IPS DF 6.9 (cell line): Measurements from ENCODE around the gene SPDYE6.
"Not testable (repeated sequence)": the region's sequence is repeated elsewhere in the genome, so short reads cannot be mapped to it uniquely, and the experiment has no call there.

Experiments
- DNase-seq: peaks from one replicate; pipeline ENCODE4 v3.0.0-alpha.2; 2013; ENCODE audit warnings: low read depth, low spot score
- H3K27ac ChIP-seq: one replicate; pipeline ENCODE4 v1.5.1; 2013; ENCODE audit warnings: low read length, control low read depth
- H3K27me3 ChIP-seq: 2 replicates; pipeline ENCODE4 v1.6.1; 2013; ENCODE audit warnings: mild to moderate bottlenecking, low read length; ENCODE audit not compliant: control insufficient read depth, insufficient read depth
- H3K36me3 ChIP-seq: 2 replicates; pipeline ENCODE4 v1.6.1; 2013; ENCODE audit warnings: low read length; ENCODE audit not compliant: control insufficient read depth, insufficient read depth
- H3K4me1 ChIP-seq: 2 replicates; pipeline ENCODE4 v1.6.1; 2013; ENCODE audit warnings: low read length; ENCODE audit not compliant: control insufficient read depth, insufficient read depth
- H3K4me3 ChIP-seq: 2 replicates; pipeline ENCODE4 v1.5.1; 2013; ENCODE audit warnings: mild to moderate bottlenecking, low read length
- H3K9me3 ChIP-seq: 2 replicates; pipeline ENCODE4 v1.6.1; 2013; ENCODE audit warnings: low read length, inconsistent platforms; ENCODE audit not compliant: control insufficient read depth, insufficient read depth
- WGBS: extraction: QIAGEN DNeasy Blood & Tissue Kit; methylation state at CpG from one replicate; pipeline ENCODE4 v1.1.7; 2013; ENCODE audit warnings: mixed read lengths, missing lambda C conversion rate; ENCODE audit not compliant: insufficient read length, insufficient coverage; 5-methylcytosine and 5-hydroxymethylcytosine counted together

The SPDYE6 gene, protein sequence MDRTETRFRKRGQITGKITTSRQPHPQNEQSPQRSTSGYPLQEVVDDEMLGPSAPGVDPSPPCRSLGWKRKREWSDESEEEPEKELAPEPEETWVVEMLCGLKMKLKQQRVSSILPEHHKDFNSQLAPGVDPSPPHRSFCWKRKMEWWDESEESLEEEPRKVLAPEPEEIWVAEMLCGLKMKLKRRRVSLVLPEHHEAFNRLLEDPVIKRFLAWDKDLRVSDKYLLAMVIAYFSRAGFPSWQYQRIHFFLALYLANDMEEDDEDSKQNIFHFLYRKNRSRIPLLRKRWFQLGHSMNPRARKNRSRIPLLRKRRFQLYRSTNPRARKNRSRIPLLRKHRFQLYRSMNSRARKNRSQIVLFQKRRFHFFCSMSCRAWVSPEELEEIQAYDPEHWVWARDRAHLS

DNA sequence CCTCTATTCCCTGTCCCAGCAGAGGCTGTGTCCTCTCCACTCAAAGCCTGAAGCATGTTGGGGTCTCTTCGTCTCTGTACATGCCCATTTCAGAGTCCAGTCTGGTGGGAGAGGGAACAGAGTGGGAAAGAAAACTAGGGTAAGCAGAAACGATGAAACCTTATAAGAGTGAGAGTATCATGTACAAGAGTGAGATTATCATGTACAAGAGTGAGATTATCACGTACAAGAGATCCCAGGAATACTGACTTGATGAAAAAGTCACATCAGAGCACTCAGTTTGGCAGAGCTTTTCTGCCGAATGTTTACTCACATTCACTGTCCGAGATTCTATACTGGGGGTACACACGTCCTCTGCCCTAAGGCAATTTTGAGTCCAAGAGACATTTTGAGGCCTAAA lies at the start of gene SPDYE6:
SPDYE6 (minus strand) TSS at position 101 of the 400 bp plus-strand sequence. CDS start 421 bp downstream, outside the sequence.
- WGBS: no CpG with 5 or more reads among the region's 6 CpGs
- H3K9me3 ChIP-seq, H3K27me3 ChIP-seq, H3K27ac ChIP-seq, DNase-seq, H3K36me3 ChIP-seq, H3K4me1 ChIP-seq, H3K4me3 ChIP-seq: not testable (repeated sequence)

DNA sequence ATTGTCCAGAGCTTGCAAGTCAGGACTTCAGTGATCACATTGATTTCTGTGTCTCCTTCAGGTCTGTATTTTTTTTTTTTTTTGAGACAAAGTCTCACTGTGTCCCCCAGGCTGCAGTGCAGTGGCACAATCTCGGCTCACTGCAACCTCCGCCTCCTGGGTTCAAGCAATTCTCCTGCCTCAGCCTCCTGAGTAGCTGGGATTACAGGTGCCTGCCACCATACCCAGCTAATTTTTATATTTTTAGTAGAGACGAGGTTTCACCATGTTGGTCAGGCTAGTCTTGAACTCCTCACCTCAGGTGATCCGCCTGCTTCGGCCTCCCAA lies 48.6 kb upstream of the SPDYE6 start:
- DNase-seq, H3K4me3 ChIP-seq, H3K4me1 ChIP-seq, H3K27ac ChIP-seq, H3K9me3 ChIP-seq, H3K27me3 ChIP-seq: not testable (repeated sequence)
- no CpG with 5 or more reads among the region's 5 CpGs for WGBS
- H3K36me3 ChIP-seq: peaks cover 22% of the 10 kb centered on the region

DNA sequence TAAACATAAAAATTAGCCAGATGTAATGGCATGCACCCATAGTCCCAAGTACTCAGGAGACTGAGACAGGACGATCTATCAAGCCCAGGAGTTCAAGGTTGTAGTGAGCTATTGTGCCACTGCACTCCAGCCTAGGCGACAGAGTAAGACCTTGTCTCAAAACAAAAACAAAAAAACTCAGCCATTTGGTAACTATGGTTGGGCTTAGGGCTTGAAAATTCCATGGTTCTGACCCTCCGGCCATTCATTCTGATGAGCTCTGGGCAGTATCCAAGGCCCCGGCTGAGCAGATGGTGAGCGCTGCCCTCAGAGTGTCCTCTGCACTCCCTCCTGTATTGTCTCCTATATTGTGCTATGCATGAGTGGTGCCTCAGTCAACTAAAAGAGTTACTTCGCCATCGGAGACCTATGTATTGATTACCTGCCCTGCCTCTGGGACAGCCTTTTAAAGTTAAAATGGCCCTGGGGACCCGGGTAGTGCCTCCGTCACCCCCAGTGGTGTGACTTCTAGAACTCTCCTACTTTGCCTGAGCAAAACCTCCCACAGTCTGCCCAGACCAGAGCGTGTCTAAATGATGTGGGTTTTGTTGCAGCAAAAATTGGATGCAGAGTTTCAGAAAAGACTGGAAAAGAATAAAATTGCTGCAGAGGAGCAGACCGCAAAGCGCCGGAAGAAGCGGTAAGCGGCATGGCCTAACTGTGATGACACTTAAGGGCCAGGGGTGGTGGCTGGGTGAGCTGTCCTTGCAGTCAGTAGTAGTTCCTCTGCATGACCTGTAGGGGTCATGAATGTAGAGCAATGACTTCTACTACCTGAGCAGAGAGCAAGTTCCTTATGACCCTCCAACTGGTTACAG lies 48.0 kb upstream of the SPDYE6 start:
- no peak for DNase-seq
- Histone ChIP-seq H3K9me3 (no peaks in the 10 kb centered on the region), H3K27me3 (no peaks in the 10 kb centered on the region), H3K27ac (no peak overlapping the region), H3K4me3 (no peak overlapping the region), H3K36me3 (peaks cover 23% of the 10 kb centered on the region), H3K4me1 (no peaks in the 10 kb centered on the region)
- WGBS: no CpG with 5 or more reads among the region's 15 CpGs

DNA sequence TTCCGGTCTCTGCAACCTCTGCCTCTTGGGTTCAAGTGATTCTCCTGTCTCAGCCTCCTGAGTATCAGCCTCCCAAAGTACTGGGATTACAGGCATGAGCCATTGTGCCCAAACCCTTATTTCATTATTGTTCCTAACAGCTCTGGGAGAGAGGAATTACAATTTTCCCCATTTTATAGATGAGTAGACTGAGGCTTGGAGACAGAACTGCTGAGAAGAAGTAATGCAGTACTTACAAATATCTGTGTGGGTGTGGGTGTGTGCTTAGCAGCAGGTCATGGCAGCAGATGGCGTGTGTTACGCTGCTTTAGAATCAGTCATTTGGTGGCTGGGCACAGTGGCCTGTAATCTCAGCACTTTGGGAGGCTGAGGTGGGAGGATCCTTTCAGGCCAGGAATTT lies 47.3 kb upstream of the SPDYE6 start:
- H3K27me3 ChIP-seq: no peaks in the 10 kb centered on the region
- H3K9me3 ChIP-seq: no peaks in the 10 kb centered on the region
- WGBS: no CpG with 5 or more reads among the region's 3 CpGs
- H3K27ac ChIP-seq: no peak overlapping the region
- no peaks in the 10 kb centered on the region for H3K4me1 ChIP-seq
- H3K4me3 ChIP-seq: no peak overlapping the region
- no peak for DNase-seq
- H3K36me3 ChIP-seq: peaks cover 24% of the 10 kb centered on the region

DNA sequence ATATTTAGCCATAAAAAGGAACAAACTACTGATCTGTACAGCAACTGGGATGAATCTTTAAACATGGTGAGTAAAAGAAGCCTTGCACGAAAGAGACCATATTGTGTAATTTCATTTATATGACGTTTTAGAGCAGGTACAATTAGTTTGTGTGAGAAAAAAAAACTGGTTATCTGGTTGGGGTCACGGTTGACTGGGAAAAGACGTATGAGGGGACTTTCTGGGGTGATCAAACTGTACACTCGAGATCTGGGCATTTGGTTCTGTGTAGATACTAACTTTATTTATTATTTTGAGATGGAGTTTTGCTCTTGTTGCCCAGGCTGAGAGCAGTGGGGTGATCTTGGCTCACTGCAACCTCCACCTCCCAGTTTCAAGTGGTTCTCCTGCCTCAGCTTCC lies 44.1 kb upstream of the SPDYE6 start:
- Histone ChIP-seq H3K4me1 (no peaks in the 10 kb centered on the region), H3K4me3 (no peak overlapping the region), H3K27ac (no peak overlapping the region), H3K9me3 (no peaks in the 10 kb centered on the region), H3K27me3 (no peaks in the 10 kb centered on the region), H3K36me3 (peaks cover 4% of the 10 kb centered on the region; the same call in 1 of the 2 replicates)
- WGBS: no CpG with 5 or more reads among the region's 5 CpGs
- DNase-seq: no peak

DNA sequence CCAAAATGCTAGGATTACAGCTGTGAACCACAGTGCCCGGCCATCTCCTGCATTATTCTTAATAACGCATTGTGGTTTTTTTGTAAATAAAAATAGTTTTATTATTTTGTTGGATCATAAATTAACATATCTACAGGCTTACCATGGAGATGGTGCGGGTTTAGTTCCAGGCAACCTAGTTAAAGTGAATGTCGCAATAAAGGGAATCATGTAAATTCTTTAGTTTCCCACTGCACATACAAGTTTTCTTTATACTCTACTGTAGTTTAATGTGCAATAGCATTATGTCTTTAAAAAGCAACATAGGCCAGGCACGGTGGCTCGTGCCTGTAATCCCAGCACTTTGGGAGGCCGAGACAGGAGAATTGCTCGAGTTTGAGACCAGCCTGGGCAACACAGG lies 42.3 kb upstream of the SPDYE6 start:
- DNase-seq: no peak
- no peak overlapping the region for H3K27ac ChIP-seq
- no peaks in the 10 kb centered on the region for H3K4me1 ChIP-seq
- H3K4me3 ChIP-seq: no peak overlapping the region
- H3K9me3 ChIP-seq: no peaks in the 10 kb centered on the region
- peaks cover 4% of the 10 kb centered on the region; the same call in 1 of the 2 replicates for H3K36me3 ChIP-seq
- no peaks in the 10 kb centered on the region for H3K27me3 ChIP-seq
- no CpG with 5 or more reads among the region's 8 CpGs for WGBS

DNA sequence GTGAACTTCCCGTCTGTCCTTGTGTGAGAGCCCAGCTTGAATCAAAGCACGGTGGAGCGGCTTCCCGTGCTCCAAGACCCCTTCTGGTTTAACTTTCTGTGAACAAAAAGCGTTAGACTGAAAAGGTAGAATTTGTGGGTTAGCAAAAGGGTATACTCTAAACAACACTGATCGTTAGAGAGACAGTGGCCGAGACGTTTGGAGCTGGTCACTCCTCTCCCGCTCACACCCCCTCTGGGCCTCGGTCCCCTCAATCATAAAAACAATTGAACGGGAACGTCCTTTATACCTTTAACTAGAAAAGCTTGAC lies 40.4 kb upstream of the SPDYE6 start:
- DNase-seq: no peak
- Histone ChIP-seq H3K9me3 (no peaks in the 10 kb centered on the region), H3K27me3 (no peaks in the 10 kb centered on the region), H3K4me3 (peak overlapping the region; percentile 69), H3K36me3 (peaks cover 4% of the 10 kb centered on the region; the same call in 1 of the 2 replicates), H3K27ac (no peak overlapping the region), H3K4me1 (no peaks in the 10 kb centered on the region)
- no CpG with 5 or more reads among the region's 12 CpGs for WGBS

DNA sequence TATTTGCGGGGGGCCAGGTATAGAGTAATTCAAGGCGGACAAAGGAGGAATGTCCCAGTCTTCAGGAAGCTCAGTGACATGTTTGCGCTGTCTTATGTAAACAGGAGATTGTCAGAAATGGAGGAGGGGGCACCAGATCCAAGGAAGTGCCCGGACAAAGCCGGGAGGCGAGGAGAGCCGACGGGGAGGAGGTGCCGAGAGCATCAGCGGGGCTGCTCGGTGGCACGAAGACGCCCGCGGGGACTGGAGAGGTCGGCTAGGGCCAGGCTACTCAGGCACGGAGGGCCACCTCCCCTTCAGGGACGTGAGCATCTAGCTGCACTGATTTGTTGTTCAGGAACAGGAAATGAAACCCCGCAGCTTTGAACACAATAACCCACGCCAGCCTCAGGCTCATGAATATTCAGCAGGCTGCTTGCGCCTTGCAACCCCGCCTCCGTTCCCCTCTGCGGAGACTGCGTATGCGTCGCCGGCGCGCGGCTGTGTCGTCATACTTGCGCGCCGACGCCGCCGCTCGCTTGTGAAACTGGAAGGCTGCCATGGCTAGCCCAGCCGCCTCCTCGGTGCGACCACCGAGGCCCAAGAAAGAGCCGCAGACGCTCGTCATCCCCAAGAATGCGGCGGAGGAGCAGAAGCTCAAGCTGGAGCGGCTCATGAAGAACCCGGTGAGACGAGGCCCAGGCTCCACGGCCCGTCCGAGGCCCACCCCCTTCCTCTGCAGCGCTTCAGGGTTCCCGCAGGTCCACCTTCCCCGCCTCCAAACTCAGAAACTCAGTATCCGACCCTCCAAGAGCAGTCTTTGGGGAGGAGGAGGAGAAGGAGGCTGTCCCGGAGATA lies 39.8 kb upstream of the SPDYE6 start, which contains the start of gene PRKRIP1:
PRKRIP1 (plus strand) TSS at position 491 of the 837 bp plus-strand sequence; CDS start at position 540, 49 bp downstream.
- no CpG with 5 or more reads among the region's 59 CpGs for WGBS

DNA sequence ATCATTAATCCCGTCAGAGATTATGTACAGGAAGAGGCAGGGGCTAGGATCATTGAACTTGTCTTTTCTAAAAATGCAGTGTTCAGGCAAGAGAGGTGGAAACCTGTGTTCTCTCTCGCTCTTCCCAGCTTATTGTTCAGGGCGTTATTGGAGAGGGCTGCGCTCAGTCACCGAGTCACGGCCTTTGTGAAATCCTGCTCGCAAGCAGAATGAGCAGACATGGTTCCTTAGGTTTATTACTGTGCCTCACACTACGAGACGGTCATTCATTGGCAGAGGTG lies 39.3 kb upstream of the SPDYE6 start:
- Histone ChIP-seq H3K27ac (no peak overlapping the region), H3K4me1 (peaks cover under 1% of the 10 kb centered on the region; the same call in 1 of the 2 replicates), H3K27me3 (no peaks in the 10 kb centered on the region), H3K36me3 (peaks cover 4% of the 10 kb centered on the region; the same call in 1 of the 2 replicates), H3K4me3 (peak overlapping the region; percentile 69; the same call in 1 of the 2 replicates), H3K9me3 (no peaks in the 10 kb centered on the region)
- no CpG with 5 or more reads among the region's 9 CpGs for WGBS
- DNase-seq: no peak

More for the DNA sequence above, 39.8 kb upstream of the SPDYE6 start, which contains the start of gene PRKRIP1:
- DNase-seq: peak; percentile 91
- H3K4me1 ChIP-seq: no peaks in the 10 kb centered on the region
- peaks cover 4% of the 10 kb centered on the region; the same call in 1 of the 2 replicates for H3K36me3 ChIP-seq
- H3K27ac ChIP-seq: no peak within 1 kb of the TSS
- H3K27me3 ChIP-seq: no peaks in the 10 kb centered on the region
- H3K9me3 ChIP-seq: no peaks in the 10 kb centered on the region
- H3K4me3 ChIP-seq: peak within 1 kb of the TSS; percentile 69

DNA sequence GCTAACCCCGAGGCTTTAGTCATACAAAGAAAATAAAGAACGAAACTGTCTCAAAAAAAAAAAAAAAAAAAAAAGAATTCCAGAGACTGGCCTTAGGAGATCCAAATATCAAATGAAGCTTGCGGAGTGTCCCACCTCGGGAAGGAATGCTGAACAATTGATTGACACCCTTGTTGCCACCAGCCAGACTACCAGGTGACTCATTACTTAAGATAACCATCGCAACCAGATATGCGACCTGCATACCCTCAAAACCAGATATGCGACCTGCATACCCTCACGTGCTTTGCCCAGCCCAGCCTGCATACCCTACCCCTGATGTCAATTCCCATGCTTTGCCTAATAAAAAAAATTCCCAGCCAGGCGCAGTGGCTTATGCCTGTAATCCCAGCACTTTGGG lies 37.2 kb upstream of the SPDYE6 start:
- no CpG with 5 or more reads among the region's 9 CpGs for WGBS
- no peak for DNase-seq

More for the DNA sequence above, 37.2 kb upstream of the SPDYE6 start:
- Histone ChIP-seq H3K36me3 (no peaks in the 10 kb centered on the region), H3K27me3 (no peaks in the 10 kb centered on the region), H3K9me3 (no peaks in the 10 kb centered on the region), H3K4me3 (no peak overlapping the region), H3K4me1 (peaks cover 1% of the 10 kb centered on the region; the same call in 1 of the 2 replicates), H3K27ac (no peak overlapping the region)
